Choroid plexus epithelial cell (primary cell): ENCODE data around the gene PNKP.

Source experiments
- DNase-seq: peaks from one replicate; pipeline ENCODE4 v3.0.0-alpha.2; 2010; ENCODE audit warnings: low read depth
- H3K4me3 ChIP-seq: 2 replicates; pipeline ENCODE4 v1.5.1; 2011; ENCODE audit warnings: low read depth, mild to moderate bottlenecking, control low read depth, low read length, moderate library complexity
- TF ChIP-seq, protein P1 (sequence below): conservative IDR thresholded peaks from 2 replicates; pipeline ENCODE4 v1.5.1; 2011; ENCODE audit warnings: low read depth, mild to moderate bottlenecking, control low read depth, inconsistent platforms, low read length, moderate library complexity

The PNKP gene

DNA sequence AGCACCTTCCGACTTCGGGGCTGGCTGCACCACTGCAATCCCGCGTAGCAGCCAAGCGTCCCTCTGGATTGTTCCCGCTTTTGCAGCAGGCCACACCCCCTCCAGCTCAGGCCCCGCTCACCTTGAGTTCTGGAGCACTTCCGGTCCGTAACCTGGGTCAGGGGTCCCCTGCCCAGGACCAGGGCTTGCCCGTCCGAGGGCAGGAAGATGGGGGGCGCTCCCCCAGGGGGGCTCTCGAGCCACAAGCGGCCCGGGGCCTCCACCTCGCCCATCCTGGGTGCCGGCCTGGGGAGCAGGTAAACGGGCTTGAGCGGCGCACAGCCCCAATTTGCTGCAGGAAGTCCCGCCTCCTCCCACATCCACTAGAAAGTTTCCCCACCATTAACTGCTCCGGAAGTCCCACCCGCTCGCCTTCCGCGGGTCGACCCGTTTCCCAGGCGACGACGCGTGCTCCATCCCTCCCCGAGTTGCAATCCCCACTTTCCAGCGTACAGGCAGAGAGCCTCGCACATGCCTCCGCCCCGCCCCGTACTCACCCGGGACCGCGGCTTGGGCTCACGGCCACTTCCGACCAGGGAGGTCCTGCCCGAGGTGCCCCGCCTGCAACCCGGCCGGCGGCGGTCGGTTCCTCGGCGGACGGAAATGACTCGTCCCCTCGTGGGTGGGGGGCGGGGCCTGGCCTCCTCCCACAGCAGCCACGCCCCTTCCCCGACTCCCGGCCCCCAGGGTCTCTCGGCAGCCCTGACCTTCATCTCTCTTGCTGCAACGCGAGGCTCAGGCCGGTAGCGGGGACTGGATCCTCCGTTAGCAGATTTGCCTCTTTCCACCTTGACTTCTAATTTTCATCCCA is at the start of gene PNKP:
Gene PNKP, minus strand, starts transcription at position 644 of the 850 bp plus-strand sequence. Its CDS starts 372 bp downstream, at position 272.
- TF ChIP-seq, protein P1, sequence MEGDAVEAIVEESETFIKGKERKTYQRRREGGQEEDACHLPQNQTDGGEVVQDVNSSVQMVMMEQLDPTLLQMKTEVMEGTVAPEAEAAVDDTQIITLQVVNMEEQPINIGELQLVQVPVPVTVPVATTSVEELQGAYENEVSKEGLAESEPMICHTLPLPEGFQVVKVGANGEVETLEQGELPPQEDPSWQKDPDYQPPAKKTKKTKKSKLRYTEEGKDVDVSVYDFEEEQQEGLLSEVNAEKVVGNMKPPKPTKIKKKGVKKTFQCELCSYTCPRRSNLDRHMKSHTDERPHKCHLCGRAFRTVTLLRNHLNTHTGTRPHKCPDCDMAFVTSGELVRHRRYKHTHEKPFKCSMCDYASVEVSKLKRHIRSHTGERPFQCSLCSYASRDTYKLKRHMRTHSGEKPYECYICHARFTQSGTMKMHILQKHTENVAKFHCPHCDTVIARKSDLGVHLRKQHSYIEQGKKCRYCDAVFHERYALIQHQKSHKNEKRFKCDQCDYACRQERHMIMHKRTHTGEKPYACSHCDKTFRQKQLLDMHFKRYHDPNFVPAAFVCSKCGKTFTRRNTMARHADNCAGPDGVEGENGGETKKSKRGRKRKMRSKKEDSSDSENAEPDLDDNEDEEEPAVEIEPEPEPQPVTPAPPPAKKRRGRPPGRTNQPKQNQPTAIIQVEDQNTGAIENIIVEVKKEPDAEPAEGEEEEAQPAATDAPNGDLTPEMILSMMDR, result no peak
- DNase-seq, result peak; percentile 92
- peak within 1 kb of the TSS; percentile 90 for H3K4me3 ChIP-seq

DNA sequence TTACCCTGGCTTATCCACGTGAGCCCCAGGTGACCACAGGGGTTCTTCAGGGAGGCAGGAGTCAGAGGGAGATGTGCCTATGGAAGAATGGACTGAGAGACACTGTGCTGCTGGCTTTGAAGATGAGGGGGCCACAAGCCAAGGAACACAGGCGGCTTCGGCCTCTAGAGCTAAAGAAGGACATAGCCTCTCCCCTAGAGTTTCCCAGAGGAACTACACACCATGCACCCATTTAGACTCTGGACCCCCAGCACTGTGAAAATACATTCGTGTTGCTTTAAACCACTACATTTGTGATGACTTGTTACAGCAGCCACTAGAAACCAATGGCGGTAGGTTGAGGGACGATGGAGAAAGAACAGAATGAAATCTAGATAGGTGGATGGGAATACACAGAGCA is 47.9 kb upstream of the PNKP start:
- no peak for DNase-seq
- TF ChIP-seq, protein P1, result peak; percentile 5
- no peak overlapping the region for H3K4me3 ChIP-seq

DNA sequence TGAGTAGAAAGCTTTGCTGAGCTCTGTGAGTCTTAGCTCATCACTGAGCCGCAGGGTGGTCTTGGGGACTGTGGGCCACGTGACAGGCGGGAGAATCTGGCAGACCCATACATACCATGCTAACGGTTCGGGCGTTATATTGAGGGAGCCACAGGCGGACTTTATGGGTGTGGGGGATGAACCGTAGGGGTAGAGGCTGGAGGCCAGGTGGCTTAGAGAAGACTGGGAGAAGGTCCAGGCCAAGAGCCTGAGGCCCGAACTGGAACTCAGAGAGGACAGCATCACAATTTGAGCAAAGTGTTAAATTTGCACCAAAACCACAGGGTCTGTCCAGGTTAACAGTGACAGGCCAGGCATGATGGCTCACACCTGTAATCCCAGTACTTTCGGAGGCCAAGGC is 46.3 kb upstream of the PNKP start:
- TF ChIP-seq, protein P1, result no peak
- no peak overlapping the region for H3K4me3 ChIP-seq
- DNase-seq, result no peak

DNA sequence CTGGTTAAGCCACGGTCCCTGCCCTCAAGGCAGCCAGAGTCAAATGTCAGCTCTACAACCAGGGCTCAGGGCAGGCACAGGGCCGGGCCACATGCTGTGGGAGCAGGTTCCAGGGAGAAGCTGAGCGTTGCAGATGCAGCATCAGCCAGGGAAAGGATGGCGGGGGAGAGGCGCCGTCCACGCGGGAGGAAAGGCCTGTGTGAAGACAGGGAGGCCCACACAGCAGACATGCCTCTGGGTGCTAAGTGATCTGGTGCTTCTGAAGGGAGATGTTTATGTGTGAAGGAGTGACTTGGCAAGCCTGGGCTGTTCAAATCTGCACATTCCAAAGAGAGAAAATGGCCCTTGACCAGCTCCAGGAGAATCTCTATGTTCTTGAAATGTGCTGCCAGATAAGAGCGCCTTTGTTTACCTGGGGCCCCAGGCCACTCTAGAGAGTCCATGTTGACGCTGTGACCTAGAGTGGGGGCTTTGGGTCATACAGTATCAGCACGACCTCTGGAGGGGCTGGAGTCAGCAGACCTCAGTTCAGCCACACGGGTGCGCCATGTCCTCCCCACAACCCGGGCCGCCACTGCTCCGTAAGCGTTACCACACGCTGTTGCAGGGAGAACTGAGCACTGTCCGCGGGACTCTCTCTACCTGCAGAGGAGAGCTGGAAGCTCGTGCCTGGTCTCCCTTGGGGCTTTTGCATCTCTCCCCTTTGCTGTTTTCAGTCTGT is 45.7 kb upstream of the PNKP start:
- peak; percentile 61 for DNase-seq
- no peak overlapping the region for H3K4me3 ChIP-seq
- TF ChIP-seq, protein P1, result peak; percentile 19

DNA sequence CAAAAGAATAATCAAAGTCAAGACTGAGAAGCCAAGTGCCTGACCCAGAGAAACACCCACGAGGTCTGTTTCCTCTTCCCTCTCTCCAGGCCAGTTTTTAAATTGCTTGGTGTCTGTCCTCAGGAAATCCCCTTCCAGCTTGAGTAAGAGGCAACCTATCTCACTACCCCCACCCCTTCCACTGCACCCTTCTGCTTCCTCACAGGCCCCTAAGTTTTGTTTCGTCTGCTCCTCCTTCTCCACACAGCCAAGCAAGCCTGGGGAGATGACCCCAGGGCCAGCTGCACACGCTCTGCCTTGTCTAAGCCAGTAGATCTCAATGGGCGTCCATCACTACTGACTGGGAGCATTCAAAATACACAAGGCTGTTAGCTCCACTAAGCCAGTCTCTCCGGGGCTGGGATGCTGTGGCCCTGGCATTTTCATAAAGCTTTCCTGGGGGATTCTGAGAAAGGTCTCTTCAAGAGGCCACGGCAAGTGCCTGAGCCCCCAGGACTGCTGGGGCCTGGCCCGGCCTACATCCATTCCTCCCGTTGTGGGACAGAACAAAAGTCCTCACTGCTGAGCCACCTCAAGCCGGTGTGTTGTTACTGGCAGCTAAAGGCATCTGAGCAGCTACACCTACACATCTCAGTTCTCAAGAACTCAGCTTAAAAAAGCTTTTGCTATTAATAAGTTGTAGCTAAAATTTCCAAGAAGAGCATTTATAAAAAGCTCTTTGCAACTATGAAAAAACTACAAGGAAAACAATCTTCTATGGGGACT is 44.2 kb upstream of the PNKP start:
- TF ChIP-seq, protein P1, result no peak
- DNase-seq, result peak; percentile 66
- no peak overlapping the region for H3K4me3 ChIP-seq

DNA sequence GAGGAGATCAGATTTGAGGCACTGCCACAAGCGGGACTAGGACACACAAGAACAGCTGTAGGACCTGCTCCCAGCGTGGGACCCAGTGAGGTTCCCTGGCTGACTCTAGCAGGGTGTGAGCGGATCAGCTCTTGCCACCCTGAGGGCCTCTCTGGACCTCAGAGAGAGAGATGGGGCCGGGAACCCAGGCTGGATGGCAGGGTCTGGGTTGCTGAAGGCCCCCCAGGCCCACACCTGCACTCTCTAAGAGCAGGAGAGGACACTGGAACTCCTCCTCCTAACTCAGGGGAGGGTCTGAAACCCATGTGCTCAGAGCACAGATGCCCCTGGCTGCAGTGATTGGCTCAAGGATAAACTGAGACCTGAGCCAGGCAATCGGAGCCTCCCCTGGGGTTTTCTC is 42.8 kb upstream of the PNKP start:
- TF ChIP-seq, protein P1, result no peak
- no peak overlapping the region for H3K4me3 ChIP-seq
- DNase-seq, result no peak
